Renal cortex interstitium (tissue), 11 donors: ENCODE data around the gene TMA7. TPM values are rescaled to one million over a fixed set of nuclear protein-coding genes. Genes with fewer than 3 reads are reported as not detected.
A peak's percentile ranks its signal among the peaks of the same experiment; 100 is the strongest.

Experiments
- DNase-seq, 11 donors: peaks; one replicate each; pipeline ENCODE4 v3.0.0-alpha.2; 2013; ENCODE audit warnings: low read depth in 9 of 11, low spot score in 4 of 11; ENCODE audit errors: extremely low read depth in 1 of 11
- polyA plus RNA-seq, 3 donors: library from polyadenylated mRNA; unstranded; fragments of 120-200 nt; gene quantifications; one replicate each; pipeline ENCODE4 v1.2.1, GENCODE V29; 2013; ENCODE audit not compliant: insufficient read length in 3 of 3

The TMA7 gene
- polyA plus RNA-seq, 3 donors, result 264 to 326 (median 318) TPM

DNA sequence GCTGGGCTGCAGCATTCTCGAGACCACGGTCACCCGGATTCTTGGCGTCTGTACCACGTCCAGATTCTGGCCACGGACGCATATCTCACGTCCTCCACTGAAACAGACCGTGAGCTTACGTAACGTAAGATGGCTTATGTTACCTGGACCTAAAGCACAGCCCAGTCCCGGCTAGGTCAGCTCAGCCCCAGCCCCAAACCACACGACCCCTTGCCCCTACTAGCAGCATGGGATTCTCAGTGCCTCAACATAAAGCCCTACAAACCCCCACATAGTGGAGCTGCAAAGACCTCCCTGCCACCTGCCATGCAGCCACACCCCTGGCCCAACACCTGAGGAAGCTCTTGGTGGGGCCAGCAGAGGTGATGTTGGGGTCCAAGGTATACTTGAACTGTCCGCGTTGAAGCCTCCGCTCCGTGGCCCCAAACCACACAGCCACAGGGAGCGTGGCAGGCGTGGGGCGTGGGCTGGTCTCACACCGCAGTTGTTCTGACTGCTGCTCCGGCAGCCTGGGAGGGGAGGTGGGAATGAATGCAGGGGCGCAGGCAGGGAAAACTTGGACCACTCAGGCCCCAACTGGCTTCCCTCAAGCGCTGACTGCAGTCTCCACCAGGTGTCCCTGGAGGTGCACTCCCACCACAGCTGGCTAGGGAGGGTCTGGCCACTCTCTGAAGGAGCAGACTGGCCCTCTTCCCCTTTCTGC, 24.7 kb upstream of the TMA7 start:
- DNase-seq, result no peak

DNA sequence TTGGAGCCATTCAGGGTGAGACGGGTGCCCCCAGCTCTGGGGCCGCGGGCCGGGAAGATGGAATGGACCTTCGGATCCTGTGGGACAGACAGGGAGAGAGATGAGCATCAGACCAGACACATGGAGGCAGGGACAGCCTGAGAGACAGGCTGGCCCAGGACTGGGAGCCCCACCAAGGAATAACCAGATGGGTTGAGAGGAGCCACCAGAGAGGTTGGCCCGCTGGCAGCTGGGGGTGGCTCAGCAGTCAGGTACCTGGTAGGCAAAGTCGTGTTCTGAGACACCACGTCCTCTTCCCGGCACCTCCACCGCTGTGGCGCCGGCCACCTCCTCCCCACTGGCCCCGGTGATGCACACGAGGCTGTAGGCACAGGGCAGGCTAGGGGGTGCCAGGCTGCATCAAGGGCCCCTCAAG, 24.0 kb upstream of the TMA7 start:
- DNase-seq, result no peak

DNA sequence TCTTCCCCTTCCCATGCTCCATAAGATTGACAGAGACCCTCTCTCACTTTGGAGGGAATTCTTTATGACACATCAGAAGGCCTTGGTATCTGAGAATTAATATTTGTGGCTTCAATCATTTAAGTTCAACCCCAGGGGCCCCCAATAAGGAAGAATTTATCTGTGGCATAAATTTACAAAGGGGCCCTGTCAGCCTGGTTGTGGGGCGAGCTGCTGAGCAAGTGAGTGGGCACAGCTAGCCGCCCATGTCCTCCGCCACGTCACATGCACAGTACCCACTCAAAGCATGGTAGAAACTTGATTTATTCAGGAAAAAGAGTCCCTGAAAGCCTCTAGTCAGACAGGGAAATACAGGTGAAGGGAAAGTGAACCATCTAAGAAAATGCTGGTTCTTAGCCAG, 23.5 kb upstream of the TMA7 start:
- no peak for DNase-seq

DNA sequence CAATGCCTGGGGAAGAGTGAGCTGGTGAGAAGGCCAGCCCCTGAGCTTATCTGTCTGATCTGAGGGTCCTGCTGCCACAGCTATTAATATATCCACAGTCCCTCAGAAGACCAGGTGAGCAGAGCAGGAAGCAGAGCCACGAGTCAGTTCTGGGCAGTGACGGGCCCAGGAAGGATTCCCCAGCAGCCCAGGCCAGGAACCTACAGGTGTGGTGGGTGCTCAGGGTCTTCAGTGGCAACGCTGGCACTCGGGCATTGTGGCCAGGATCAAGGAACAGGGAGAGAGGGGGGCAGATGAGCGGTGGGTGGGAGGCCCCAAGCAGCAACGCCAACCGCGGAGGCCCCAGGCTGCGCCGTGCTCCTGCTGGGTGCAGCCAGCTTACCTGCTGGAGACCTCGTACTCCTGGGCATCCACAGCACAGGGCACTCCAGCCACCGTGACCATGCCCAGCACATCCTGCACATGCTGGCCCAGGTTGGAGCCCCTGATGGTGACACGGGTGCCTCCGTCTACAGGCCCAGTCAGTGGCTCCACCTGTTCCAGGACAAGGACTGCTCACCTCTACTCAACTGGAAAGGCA, 22.4 kb upstream of the TMA7 start:
- DNase-seq, result no peak

DNA sequence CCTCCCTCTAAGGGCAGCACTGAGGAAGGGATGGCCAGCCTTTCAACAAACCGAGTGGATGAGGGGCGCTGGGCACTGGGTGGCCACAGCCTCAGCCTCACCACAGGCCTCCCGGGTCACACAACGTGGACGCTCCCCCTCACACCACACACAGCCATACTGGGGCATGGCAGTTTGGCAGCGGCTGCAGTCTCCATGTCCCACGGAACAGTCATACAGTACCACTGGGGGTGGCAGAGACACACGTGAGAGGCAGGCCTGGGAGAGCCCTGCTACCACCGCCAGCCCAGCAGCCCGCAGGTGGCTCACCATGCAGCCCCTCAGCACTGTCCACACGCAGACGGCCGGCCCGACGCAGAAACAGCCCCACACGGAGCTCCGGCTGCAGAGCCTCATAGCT, 21.9 kb upstream of the TMA7 start:
- no peak for DNase-seq

DNA sequence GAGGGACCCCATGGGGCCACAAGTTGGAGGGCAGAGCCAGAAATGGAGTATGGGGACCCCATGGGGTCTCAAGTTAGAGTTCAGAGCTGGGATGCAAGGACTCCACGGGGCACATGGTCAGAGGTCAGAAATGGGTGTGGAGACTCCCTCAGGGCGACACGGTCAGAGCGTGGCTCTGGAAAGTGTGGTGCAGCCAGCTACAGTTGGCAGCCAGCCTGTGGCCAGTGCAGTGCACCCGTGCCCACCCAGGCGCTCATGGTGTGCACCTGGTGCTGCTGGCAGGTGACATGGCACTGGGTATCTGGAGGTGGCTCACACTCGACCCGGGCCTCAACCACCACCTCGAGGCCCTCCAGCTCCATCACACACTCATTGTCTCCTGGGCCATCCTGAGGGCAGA, 21.4 kb upstream of the TMA7 start:
- no peak for DNase-seq

DNA sequence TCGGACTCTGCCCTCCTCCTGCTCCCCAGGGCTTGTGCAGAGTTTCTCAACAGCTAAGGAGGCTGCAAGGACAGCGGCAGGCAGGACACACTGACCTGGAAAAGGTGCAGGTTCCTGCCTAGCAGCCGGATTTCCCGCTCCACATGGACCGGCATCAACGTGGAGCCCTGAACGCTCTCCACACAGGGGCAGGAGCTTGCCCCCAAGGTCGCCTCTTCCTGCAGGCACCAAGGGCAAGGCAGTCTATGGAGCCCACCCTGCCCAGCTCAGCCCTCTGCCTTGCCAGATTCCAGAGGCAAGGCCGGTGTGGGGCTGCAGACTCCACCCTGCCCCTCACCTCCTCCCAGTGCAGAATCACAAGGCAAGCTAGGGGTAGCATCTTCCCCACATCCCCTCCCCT, 20.9 kb upstream of the TMA7 start:
- no peak for DNase-seq

DNA sequence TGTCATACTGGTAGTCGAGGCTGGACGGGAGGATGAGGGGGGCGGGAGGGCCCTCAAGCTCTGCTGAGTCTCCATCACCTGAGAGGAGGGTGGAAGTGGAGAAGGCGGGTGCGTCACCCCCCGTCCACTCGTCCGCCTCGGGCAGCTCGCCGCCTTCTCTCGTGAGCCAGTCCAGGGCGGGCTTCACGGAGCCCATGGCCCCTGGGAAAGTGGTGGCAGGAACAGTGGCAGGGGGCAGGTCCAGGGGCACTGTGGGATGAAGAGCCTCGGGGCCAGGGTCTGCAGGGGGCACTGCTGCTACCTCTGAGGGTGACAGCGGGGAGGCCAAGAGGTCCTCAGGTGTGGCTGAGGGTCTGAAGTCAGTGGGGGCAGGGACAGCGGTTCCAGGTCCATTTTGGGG, 20.5 kb upstream of the TMA7 start:
- DNase-seq, result no peak

DNA sequence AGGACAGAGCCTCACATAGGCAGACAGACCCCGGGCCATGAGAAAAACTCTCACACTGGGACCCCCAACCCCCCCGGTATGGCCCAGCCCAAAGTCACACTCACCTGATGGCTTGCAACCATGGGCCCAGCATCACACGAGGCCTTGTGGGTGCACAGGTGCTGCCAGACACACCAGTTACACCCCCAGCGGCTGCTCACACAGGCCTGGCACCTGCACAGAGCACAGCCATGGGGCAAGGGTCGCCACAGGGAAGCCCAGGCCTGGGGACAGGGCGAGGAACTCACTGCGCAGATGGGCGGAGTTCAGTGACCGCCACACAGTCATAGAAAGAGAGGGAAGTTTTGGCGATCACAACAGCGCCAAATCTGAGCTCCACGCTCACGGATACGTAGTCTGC, 19.5 kb upstream of the TMA7 start:
- DNase-seq, result no peak

DNA sequence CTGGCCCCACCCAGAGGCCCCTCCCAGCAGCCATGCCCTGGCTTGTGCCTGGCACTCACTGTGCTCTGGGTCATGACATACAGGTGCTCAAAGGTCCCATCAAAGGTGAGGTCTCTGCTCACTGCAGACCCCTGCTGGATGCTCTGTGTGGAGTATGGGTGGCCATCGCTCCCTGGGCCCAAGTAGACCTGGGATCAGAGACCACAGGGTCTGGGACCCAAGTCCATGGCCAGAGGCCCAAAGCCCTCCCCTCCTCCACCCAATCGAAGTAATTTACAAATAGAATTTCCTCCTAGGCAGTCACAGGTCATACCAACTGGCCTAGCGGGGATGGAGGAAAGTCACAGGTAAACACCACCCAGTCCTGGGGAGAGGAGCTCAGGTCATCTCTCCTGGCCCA, 17.8 kb upstream of the TMA7 start:
- DNase-seq, result no peak

DNA sequence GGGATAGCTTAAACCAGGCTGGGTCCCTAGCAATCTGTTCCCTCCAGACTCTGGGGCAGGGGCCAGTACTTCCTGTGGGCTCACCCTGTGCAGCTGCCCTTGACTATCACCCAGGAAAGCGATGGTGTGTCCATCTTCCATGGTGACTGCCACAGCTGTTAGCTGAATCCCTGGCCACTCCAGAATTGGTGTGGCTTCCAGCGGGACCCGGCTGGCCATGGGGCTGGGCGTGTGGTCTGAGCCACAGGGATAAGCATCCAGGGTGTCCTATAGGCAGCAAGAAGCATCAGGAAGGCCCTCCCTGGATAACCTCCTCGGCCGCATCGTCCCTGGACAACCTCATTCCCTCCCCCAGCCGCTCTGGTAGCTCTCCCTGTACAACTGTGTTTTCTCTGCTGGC, 17.4 kb upstream of the TMA7 start:
- no peak for DNase-seq

DNA sequence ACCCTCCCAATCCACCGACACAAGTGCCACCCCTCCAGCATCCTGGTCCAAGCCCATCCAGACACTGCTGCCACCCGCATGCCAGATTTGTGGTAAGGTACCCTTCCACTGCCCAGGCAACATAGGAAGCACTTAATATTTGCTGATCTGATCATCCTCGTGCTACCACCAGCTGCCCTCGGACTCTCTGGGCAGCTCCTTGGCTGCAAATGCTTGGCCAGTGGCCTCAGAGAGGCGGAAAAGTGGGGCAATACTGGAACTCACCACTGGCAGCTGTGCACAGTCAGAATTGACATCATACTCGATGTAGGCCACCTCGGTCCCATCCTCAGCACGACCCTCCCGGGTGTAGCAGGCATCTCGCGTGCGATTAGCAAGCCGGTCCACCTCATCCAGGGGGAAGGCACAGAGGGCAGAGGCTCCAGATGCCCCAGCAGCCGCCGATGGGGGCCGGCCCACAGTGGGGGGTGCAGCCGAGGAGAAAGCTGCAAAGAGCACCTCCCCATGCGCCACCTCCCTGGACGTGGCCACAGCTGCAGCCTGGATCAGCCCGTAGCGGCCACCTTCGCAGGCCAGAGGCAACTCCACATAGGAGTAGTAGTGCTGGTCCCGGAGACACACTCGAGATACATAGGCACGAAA, 16.7 kb upstream of the TMA7 start:
- DNase-seq, result no peak

DNA sequence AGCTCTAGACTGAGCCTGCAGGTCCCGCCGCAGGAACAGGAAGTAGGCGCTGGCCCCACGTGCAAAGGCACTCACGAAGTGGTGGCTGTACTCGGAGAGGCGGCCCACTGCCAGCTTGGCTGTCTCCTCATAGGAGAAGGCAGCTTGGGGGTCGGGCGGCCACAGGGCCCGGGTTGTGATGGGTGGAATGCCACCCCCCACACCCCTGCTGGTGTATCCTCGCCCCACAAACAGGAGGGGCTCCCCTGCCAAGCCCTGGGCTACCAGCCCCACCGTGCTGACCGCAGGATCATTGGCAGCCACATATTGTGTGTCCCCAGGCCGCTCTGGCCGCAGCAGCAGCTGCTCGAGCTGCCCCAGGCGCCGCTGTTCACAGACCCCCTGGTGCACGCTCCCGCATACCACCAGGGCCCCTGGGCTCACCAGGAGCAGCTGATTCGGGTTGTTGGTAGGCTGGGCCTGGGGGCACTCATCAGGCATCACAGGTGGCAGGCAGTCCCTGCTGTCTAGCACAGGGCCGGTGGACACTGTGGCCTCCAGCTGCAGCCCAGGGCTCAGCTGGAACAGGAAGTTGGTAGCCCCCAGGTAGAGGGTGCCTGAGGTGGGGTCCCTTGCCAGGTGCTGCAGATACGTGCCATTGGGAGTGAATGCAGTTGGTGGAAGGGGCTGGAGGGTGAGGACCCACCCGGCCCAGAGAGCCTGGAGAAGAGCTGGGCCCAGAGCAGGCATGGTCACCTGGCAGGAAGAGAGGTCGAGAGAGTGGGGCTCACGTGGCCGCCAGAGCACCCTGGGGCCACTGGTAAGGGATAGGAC, 16.0 kb upstream of the TMA7 start:
- no peak for DNase-seq

DNA sequence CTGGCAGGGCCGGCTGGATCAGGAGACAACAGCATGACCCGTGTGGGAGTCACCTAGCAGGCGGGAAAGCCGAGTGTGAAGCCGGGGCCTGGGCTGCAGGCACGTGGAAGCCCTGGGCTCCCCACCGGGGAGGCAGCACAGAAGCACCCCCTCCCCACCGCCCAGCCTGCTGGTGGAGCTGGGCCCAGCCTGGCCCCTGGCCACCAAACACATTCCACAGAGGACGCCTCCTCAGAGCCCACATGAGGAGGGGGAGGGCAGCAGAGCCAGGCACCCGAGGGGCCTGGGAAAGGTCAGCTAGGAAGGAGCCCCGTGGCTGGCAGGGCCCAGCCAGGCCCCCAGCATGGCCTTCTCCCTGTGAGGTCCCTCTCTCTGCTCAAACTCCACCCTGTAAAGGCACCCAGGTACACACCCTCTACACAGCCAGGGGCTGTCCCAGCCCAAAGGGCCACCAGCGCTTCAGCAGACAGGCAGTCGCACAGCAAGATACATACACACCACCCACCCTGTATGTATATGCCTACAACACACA, 14.7 kb upstream of the TMA7 start:
- DNase-seq, result peak in 1 of 11 donors; percentile 45

DNA sequence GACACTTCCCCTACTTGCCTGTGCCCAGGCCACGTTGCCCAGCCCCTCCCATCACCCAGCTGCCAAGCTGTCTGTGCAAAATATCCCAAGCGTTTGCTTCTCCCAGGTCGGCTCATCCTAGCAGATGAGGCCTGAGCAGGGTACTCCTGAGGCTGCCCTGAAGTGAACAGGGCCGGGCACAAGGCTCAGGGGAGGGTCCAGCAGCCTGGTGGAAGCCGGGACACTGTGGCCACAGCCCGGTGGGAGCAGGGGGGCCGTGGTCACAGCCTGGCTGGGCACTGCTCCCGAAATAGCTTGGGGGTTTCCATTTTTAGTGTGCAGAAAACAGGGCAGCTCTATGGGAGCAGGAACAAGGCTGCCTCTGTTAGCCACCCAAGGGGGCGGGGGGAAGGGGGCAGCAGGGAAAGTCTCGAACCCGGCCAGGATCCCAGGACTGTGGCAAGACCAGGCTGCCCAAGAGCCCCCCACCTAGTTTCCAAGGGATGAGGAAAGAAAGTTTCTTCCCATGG, 13.6 kb upstream of the TMA7 start:
- DNase-seq, result no peak

DNA sequence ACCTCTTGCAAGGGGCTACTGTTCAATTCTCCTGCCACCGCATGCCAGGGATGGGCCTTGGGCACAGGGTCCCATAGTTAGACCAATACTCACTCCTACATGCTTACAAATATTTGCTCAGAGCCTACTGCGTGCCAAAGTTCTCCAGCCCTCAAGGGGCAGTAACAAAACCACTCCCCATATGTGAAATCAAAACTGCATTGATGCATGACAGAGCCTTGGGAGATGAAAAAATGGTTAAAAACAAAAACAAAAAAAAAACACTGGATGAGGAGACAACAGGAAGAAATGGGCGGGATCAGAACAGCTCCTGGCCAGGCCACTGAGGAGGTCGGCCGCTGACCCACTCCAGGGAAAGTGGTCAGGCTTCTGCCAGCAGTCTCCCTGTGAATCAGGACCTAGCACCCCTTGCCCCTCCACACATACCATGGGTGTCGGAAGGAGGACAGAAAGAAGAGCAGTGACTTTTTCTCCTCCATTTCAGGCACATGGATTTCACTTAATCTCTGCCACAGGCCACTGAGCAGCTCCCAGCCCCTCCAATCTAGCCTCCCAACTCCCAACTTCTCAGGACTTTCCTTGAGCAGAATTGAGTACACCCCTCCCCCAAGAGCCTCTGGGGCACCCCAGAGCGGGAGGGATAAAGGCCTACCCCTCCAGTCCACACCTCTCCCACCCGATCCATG, 13.0 kb upstream of the TMA7 start:
- no peak for DNase-seq

DNA sequence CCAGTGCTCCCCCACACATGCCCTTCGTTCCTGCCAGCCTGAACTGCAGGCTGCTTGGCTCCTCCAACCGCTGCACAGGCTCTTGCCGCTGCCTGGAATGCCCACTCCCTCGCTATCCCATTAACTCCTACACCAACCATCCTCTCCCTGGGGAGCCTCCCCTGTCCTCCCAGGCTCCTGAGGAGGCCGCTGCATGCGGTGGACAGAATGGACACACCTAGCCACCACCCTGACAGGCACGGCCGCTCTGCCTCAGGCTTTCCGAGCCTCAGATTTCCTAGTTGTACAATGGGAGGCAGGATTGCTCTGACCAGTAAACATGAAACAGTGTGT, 12.5 kb upstream of the TMA7 start:
- DNase-seq, result peak in 3 of 11 donors; percentile 17 to 47 (median 35)

DNA sequence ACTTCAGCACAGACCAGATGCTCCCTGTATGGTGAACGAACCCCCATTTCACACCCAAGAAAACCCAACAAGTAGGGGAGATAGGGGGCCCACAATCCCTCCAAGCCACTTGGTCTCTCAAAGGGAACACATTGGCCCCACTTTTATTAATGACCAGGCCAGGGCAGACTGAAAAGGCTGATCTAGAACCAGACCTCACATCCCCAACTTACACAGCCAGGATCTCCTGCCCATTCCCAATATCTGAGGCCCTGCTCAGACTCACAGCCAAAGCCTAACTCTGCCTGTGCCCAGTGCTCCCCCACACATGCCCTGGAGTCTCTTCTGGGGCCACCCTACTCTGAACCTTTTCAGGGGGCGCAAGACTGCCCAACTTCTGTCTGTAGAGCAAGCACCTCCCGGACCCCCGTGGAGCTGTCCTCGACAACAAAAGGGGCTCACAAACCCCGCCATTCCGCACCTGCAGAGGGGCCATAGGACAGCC, 11.9 kb upstream of the TMA7 start:
- no peak for DNase-seq
